DND-41 (cell line): Measurements from ENCODE around the gene CDYL.

Source experiments
- EZH2 ChIP-seq: IDR thresholded peaks from 3 replicates; pipeline ENCODE4 v1.6.1; 2012; ENCODE audit warnings: borderline replicate concordance, low read depth, mild to moderate bottlenecking, moderate library complexity, low read length, inconsistent platforms; ENCODE audit not compliant: severe bottlenecking
- TF ChIP-seq, protein P1 (sequence below): IDR thresholded peaks from 2 replicates; pipeline ENCODE4 v1.5.1; 2012; ENCODE audit warnings: borderline replicate concordance, low read length, moderate library complexity, mild to moderate bottlenecking; ENCODE audit not compliant: poor library complexity, severe bottlenecking; ENCODE audit errors: extremely low read depth

DNA sequence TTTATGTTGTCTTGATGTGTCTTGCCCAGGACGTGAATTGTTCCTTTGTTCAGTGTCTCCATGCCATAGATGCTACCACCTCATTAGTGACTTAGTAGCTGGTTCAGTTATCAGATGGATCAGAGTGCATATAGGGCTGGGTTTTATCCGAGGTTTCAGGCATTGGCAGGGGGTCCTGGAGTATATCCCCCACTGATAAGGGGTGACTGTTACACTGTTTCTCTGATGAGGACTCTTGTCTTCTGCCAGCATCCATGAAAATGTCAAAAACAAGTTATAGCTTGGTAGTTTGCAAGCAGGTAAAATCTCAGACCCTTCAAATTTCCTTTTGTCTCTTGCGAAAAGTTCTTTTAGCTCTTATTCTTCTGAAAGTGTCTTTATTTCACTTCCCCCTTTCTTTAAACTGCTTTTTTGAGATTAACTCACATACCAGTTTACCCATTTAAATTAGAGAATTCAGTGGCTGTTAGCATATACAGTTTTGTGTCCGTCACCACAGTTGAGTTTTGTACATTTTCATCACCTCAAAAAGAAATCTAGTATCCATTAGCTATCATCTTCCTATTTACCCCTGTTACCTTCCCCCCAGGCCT, 109.2 kb downstream of the CDYL start:
- TF ChIP-seq, protein P1, sequence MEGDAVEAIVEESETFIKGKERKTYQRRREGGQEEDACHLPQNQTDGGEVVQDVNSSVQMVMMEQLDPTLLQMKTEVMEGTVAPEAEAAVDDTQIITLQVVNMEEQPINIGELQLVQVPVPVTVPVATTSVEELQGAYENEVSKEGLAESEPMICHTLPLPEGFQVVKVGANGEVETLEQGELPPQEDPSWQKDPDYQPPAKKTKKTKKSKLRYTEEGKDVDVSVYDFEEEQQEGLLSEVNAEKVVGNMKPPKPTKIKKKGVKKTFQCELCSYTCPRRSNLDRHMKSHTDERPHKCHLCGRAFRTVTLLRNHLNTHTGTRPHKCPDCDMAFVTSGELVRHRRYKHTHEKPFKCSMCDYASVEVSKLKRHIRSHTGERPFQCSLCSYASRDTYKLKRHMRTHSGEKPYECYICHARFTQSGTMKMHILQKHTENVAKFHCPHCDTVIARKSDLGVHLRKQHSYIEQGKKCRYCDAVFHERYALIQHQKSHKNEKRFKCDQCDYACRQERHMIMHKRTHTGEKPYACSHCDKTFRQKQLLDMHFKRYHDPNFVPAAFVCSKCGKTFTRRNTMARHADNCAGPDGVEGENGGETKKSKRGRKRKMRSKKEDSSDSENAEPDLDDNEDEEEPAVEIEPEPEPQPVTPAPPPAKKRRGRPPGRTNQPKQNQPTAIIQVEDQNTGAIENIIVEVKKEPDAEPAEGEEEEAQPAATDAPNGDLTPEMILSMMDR = no peak
- TF ChIP-seq EZH2 = no peak
